Activated CD8-positive, alpha-beta T cell treated with anti-CD3 and anti-CD28 coated beads for 36 hours (primary cell): Measurements from ENCODE around the gene GLRB. TPM values are rescaled to one million over a fixed set of nuclear protein-coding genes. Genes with fewer than 3 reads are reported as not detected.

Experiments
- ATAC-seq: fragments of 200-7000 bp; cut with Tn5 transposase; one replicate; pipeline ENCODE4 v1.10.0; 2021; ENCODE audit warnings: mild to moderate bottlenecking, moderate library complexity
- CTCF ChIA-PET: fragments of 350-600 bp; sonication (Branson Sonifier 250); formaldehyde crosslinking; loops from one replicate; lab custom pipeline; 2021; ENCODE audit warnings: antibody characterized with exemption; lab: Charles Lee
- POLR2A ChIA-PET: fragments of 350-600 bp; sonication (Branson Sonifier 250); formaldehyde crosslinking; loops from one replicate; lab custom pipeline; 2021; ENCODE audit warnings: antibody characterized with exemption; lab: Charles Lee
- DNase-seq: peaks from one replicate; pipeline ENCODE4 v3.0.0-alpha.2; 2020
- H3K27ac Mint-ChIP-seq: one replicate; pipeline ENCODE4 v1.8.0; 2021; ENCODE audit warnings: mild to moderate bottlenecking, mixed read lengths
- H3K27me3 Mint-ChIP-seq: one replicate; pipeline ENCODE4 v1.8.0; 2021; ENCODE audit warnings: mixed read lengths
- H3K36me3 Mint-ChIP-seq: one replicate; pipeline ENCODE4 v1.8.0; 2021; ENCODE audit warnings: low read depth, mixed read lengths
- H3K4me1 Mint-ChIP-seq: one replicate; pipeline ENCODE4 v1.8.0; 2021; ENCODE audit warnings: low read depth, mixed read lengths
- H3K4me3 Mint-ChIP-seq: one replicate; pipeline ENCODE4 v1.8.0; 2021; ENCODE audit warnings: mild to moderate bottlenecking, moderate library complexity, mixed read lengths
- H3K9me3 Mint-ChIP-seq: one replicate; pipeline ENCODE4 v1.8.0; 2021; ENCODE audit warnings: mixed read lengths
- intact Hi-C: fragments of 100-400 bp; cut with micrococcal nuclease; formaldehyde crosslinking; loops from one replicate; pipeline ENCODE4 v1.10.0; 2022
- total RNA-seq, 2 experiments: library from RNA; stranded (reverse); gene quantifications; one replicate each; pipeline ENCODE4 v1.2.3, GENCODE V29; 2021
- TF ChIP-seq, protein P1 (sequence below): fragments of 200-600 bp; IDR thresholded peaks from one replicate; pipeline ENCODE4 v1.8.0; 2022; ENCODE audit warnings: antibody characterized with exemption, mild to moderate bottlenecking

The GLRB gene
- total RNA-seq, result not detected

GRCh38 chr4:157075811-157076577 is at the start of gene GLRB:
TSS of gene GLRB (plus strand) at chr4:157076150. CDS start at chr4:157078025, 1,875 bp downstream.
- ATAC-seq (no peak), DNase-seq (no peak)
- TF ChIP-seq, protein P1, sequence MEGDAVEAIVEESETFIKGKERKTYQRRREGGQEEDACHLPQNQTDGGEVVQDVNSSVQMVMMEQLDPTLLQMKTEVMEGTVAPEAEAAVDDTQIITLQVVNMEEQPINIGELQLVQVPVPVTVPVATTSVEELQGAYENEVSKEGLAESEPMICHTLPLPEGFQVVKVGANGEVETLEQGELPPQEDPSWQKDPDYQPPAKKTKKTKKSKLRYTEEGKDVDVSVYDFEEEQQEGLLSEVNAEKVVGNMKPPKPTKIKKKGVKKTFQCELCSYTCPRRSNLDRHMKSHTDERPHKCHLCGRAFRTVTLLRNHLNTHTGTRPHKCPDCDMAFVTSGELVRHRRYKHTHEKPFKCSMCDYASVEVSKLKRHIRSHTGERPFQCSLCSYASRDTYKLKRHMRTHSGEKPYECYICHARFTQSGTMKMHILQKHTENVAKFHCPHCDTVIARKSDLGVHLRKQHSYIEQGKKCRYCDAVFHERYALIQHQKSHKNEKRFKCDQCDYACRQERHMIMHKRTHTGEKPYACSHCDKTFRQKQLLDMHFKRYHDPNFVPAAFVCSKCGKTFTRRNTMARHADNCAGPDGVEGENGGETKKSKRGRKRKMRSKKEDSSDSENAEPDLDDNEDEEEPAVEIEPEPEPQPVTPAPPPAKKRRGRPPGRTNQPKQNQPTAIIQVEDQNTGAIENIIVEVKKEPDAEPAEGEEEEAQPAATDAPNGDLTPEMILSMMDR, result no peak
- POLR2A ChIA-PET, result no interaction called here
- Mint-ChIP-seq H3K9me3 (no peaks in the 10 kb centered on the region), H3K27me3 (peaks cover 12% of the 10 kb centered on the region), H3K4me1 (no peaks in the 10 kb centered on the region), H3K4me3 (no peak within 1 kb of the TSS), H3K27ac (no peak within 1 kb of the TSS), H3K36me3 (no peaks in the 10 kb centered on the region)
- CTCF ChIA-PET, result no interaction called here
- intact Hi-C loops, result no loop called here

DNA sequence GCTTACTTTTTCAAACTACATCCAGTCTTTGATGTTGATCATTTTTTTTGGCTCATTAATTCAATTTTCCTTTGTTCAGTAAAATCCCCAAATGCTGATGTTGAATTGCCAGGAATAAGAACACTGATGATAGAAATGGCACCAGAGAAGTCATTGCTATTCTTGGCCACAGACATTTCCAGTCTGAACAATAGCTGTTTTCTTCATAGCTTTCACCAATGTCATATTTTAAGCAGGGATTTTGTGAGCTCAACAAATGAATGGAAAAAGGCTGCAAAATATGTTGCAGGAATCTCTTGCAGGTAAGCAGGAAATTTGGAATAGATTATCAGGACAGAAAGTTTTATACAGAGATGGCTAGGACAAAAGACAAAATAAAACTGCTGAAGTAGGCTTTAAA is 40.5 kb upstream of the GLRB start:
- intact Hi-C loops, result no loop called here
- Mint-ChIP-seq H3K27ac (no peak overlapping the region), H3K27me3 (no peaks in the 10 kb centered on the region), H3K4me1 (no peaks in the 10 kb centered on the region), H3K4me3 (no peak overlapping the region), H3K36me3 (no peaks in the 10 kb centered on the region), H3K9me3 (peaks cover 2% of the 10 kb centered on the region)
- TF ChIP-seq, protein P1, result no peak
- ChIA-PET CTCF (no interaction called here), POLR2A (no interaction called here)
- ATAC-seq (no peak), DNase-seq (no peak)

GRCh38 chr4:157040405-157040804 is 35.5 kb upstream of the GLRB start:
- H3K36me3 Mint-ChIP-seq, result no peaks in the 10 kb centered on the region
- POLR2A ChIA-PET, result no interaction called here
- intact Hi-C loops, result no loop called here

DNA sequence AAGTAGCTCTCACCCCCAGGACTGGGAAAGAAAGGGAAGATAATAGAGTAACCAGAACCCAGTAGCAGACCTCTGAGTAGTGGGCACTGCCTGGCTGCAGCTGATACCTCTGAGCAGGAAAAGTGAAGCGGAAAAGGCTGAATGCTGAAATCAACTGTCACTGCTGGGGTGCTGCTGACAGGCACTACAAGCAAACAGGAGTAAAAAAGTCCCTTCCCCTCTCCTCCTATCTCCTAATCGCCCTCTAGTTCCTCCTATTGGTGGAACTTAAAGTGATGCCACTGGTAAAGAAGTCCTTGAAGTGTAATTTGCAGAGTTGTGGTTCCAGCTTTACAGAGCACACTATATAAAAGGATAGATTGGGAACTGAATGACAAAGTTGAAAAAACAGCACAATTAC is 32.8 kb upstream of the GLRB start:
- CTCF ChIA-PET, result no interaction called here
- H3K4me3 Mint-ChIP-seq, result no peak overlapping the region

More at GRCh38 chr4:157040405-157040804, 35.5 kb upstream of the GLRB start:
- Mint-ChIP-seq H3K4me1 (no peaks in the 10 kb centered on the region), H3K27me3 (no peaks in the 10 kb centered on the region), H3K9me3 (no peaks in the 10 kb centered on the region), H3K27ac (no peak overlapping the region), H3K4me3 (no peak overlapping the region)
- ATAC-seq (no peak), DNase-seq (no peak)
- CTCF ChIA-PET, result no interaction called here
- TF ChIP-seq, protein P1, result no peak

More for the DNA sequence above, 32.8 kb upstream of the GLRB start:
- TF ChIP-seq, protein P1, result no peak
- H3K27ac Mint-ChIP-seq, result no peak overlapping the region
- H3K27me3 Mint-ChIP-seq, result no peaks in the 10 kb centered on the region
- intact Hi-C loops, result no loop called here
- H3K36me3 Mint-ChIP-seq, result no peaks in the 10 kb centered on the region
- H3K9me3 Mint-ChIP-seq, result no peaks in the 10 kb centered on the region
- no peak for ATAC-seq
- POLR2A ChIA-PET, result no interaction called here
- DNase-seq, result no peak
- no peaks in the 10 kb centered on the region for H3K4me1 Mint-ChIP-seq
